Measurements from ENCODE around the gene ARRB1. TPM values are rescaled to one million over a fixed set of nuclear protein-coding genes. Genes with fewer than 3 reads are reported as not detected.

Gene ARRB1
- polyA plus RNA-seq, 1 experiment = 15.7 TPM

GRCh38 chr11:75280770-75281468, 70.5 kb downstream of the ARRB1 start:
- no peak overlapping the region for H3K4me3 ChIP-seq (ENCODE audit: low read depth, low read length)
- no peak for DNase-seq (ENCODE audit: low read depth)

GRCh38 chr11:75280227-75280701, 71.2 kb downstream of the ARRB1 start:
- no peak for DNase-seq (ENCODE audit: low read depth)
- no peak overlapping the region for H3K4me3 ChIP-seq (ENCODE audit: low read depth, low read length)
- ChIA-PET POLR2A (no interaction called here), CTCF (interaction anchor here (0.5 to 21.8 kb wide), 39 partner anchors 9 to 389 kb away, joined by 3 to 389 read pairs (median 4); partner anchors contain the start of genes ARRB1 and MAP6)
- no peaks in the 10 kb centered on the region for H3K27me3 ChIP-seq (ENCODE audit: control insufficient read depth, insufficient read depth, low read length)
- peaks cover 5% of the 10 kb centered on the region for H3K36me3 ChIP-seq (ENCODE audit: control insufficient read depth, insufficient read depth, low read length)
- TF ChIP-seq, protein P1, sequence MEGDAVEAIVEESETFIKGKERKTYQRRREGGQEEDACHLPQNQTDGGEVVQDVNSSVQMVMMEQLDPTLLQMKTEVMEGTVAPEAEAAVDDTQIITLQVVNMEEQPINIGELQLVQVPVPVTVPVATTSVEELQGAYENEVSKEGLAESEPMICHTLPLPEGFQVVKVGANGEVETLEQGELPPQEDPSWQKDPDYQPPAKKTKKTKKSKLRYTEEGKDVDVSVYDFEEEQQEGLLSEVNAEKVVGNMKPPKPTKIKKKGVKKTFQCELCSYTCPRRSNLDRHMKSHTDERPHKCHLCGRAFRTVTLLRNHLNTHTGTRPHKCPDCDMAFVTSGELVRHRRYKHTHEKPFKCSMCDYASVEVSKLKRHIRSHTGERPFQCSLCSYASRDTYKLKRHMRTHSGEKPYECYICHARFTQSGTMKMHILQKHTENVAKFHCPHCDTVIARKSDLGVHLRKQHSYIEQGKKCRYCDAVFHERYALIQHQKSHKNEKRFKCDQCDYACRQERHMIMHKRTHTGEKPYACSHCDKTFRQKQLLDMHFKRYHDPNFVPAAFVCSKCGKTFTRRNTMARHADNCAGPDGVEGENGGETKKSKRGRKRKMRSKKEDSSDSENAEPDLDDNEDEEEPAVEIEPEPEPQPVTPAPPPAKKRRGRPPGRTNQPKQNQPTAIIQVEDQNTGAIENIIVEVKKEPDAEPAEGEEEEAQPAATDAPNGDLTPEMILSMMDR (IDR thresholded peaks at IDR 0.05; ENCODE audit: insufficient read depth, low read depth, low read length) = peak; percentile 92

More at GRCh38 chr11:75280770-75281468, 70.5 kb downstream of the ARRB1 start:
- POLR2A ChIA-PET = no interaction called here
- no peaks in the 10 kb centered on the region for H3K27me3 ChIP-seq (ENCODE audit: control insufficient read depth, insufficient read depth, low read length)
- TF ChIP-seq, protein P1 (IDR thresholded peaks at IDR 0.05; ENCODE audit: insufficient read depth, low read depth, low read length) = no peak
- CTCF ChIA-PET = interaction anchor here (0.6 to 21.8 kb wide), 24 partner anchors 10 to 260 kb away, joined by 3 to 389 read pairs (median 6); no protein-coding TSS in a partner anchor
- peaks cover 5% of the 10 kb centered on the region for H3K36me3 ChIP-seq (ENCODE audit: control insufficient read depth, insufficient read depth, low read length)

DNA sequence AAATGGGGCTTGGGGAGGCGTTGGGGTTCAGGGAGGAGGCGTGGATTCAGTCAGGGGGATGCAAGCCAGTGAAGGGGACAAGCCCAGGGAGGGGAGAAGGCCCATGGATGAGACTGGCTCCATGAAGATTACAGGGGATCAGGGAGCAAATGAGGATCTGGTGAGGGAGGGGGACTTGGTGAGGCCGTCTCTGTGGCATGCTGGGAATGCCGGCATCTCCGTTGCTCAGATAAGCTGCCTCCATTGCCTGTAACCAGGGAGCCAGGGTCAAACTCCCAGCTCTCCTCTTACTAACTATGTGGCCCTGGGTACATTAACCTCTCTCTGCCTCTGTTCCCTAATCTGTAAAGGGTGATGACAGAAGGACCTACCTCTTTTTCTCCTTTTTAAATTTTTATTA, 72.2 kb downstream of the ARRB1 start:
- H3K36me3 ChIP-seq (ENCODE audit: control insufficient read depth, insufficient read depth, low read length) = peaks cover 5% of the 10 kb centered on the region
- TF ChIP-seq, protein P1 (IDR thresholded peaks at IDR 0.05; ENCODE audit: insufficient read depth, low read depth, low read length) = no peak
- ChIA-PET POLR2A (interaction anchor here (0.7 kb wide), 1 partner anchor 29 kb away, joined by 3 read pairs; no protein-coding TSS in a partner anchor), CTCF (interaction anchor here (0.9 to 21.8 kb wide), 27 partner anchors 8 to 139 kb away, joined by 3 to 389 read pairs (median 6); partner anchors contain the start of gene ARRB1)
- no peak for DNase-seq (ENCODE audit: low read depth)
- H3K27me3 ChIP-seq (ENCODE audit: control insufficient read depth, insufficient read depth, low read length) = no peaks in the 10 kb centered on the region
- no peak overlapping the region for H3K4me3 ChIP-seq (ENCODE audit: low read depth, low read length)

- no peak for DNase-seq (ENCODE audit: low read depth)
- no peaks in the 10 kb centered on the region for H3K27me3 ChIP-seq (ENCODE audit: control insufficient read depth, insufficient read depth, low read length)
- ChIA-PET POLR2A (no interaction called here), CTCF (interaction anchor here (2.3 to 21.8 kb wide), 2 partner anchors 107 to 117 kb away, joined by 7 to 389 read pairs; no protein-coding TSS in a partner anchor)
- TF ChIP-seq, protein P1 (IDR thresholded peaks at IDR 0.05; ENCODE audit: insufficient read depth, low read depth, low read length) = no peak
- H3K36me3 ChIP-seq (ENCODE audit: control insufficient read depth, insufficient read depth, low read length) = peaks cover 5% of the 10 kb centered on the region
- no peak overlapping the region for H3K4me3 ChIP-seq (ENCODE audit: low read depth, low read length)
Observed at GRCh38 chr11:75277991-75278790, 73.3 kb downstream of the ARRB1 start.

Data from BJ (cell line).